Aorta (tissue), 5 donors: ENCODE measurements around the gene NIN. TPM values are rescaled to one million over a fixed set of nuclear protein-coding genes. Genes with fewer than 3 reads are reported as not detected.
A peak's percentile ranks its signal among the peaks of the same experiment; 100 is the strongest.

Experiments
- ATAC-seq: fragments of 200-7000 bp; cut with Tn5 transposase; one replicate; pipeline ENCODE4 v1.9.1; 2022; ENCODE audit warnings: moderate library complexity; ENCODE audit not compliant: low FRiP score
- DNase-seq, 2 donors: peaks; one replicate each; pipeline ENCODE4 v3.0.0-alpha.2; 2020
- H3K27ac ChIP-seq, 2 donors: one replicate each; pipeline ENCODE4 v1.5.1; 2013; ENCODE audit warnings: low read length in 2 of 2, mild to moderate bottlenecking in 2 of 2, moderate library complexity in 2 of 2, control low read depth in 1 of 2, inconsistent platforms in 1 of 2, low read depth in 1 of 2
- H3K27me3 ChIP-seq, 2 donors: one replicate each; pipeline ENCODE4 v1.6.1; 2013; ENCODE audit warnings: control low read depth in 1 of 2, low read length in 1 of 2, mild to moderate bottlenecking in 1 of 2, moderate library complexity in 1 of 2; ENCODE audit not compliant: insufficient read depth in 2 of 2, control insufficient read depth in 1 of 2
- H3K36me3 ChIP-seq, 2 donors: one replicate each; pipeline ENCODE4 v1.6.1; 2013; ENCODE audit warnings: control low read depth in 1 of 2, low read length in 1 of 2, mild to moderate bottlenecking in 1 of 2; ENCODE audit not compliant: insufficient read depth in 2 of 2, control insufficient read depth in 1 of 2
- H3K4me1 ChIP-seq, 2 donors: one replicate each; pipeline ENCODE4 v1.6.1; 2013; ENCODE audit warnings: low read length in 2 of 2, control low read depth in 1 of 2, mild to moderate bottlenecking in 1 of 2, moderate library complexity in 1 of 2; ENCODE audit not compliant: insufficient read depth in 2 of 2, control insufficient read depth in 1 of 2
- H3K4me3 ChIP-seq, 2 donors: one replicate each; pipeline ENCODE4 v1.5.1; 2013; ENCODE audit warnings: low read length in 2 of 2, control low read depth in 1 of 2, mild to moderate bottlenecking in 1 of 2
- H3K9me3 ChIP-seq: one replicate; pipeline ENCODE4 v1.6.1; 2013; ENCODE audit warnings: mild to moderate bottlenecking, low read length; ENCODE audit not compliant: control insufficient read depth
- WGBS, 2 donors: extraction: QIAGEN DNeasy Blood & Tissue Kit; methylation state at CpG; one replicate each; pipeline ENCODE4 v1.1.7; 2013; 5-methylcytosine and 5-hydroxymethylcytosine counted together
- intact Hi-C, 2 donors: fragments of 100-400 bp; cut with DNase I; formaldehyde crosslinking; loops; one replicate each; pipeline versions ENCODE4 v1.14.2 to v1.15.0; 2022
- polyA plus RNA-seq, 2 donors: library from polyadenylated mRNA; stranded (reverse); fragments of 200-250 nt; gene quantifications; one replicate each; pipeline ENCODE4 v1.2.3, GENCODE V29; 2013
- total RNA-seq, 2 donors: library from RNA; stranded (reverse); fragmentation: NEBNext Ultra II Directional; extraction: Animal tissue kit (Norgen Biotek cat#: 25700); gene quantifications; one replicate each; pipeline ENCODE4 v1.2.1, GENCODE V29; 2021
- donor health status: healthy with polysubstance abuse.
- donor health status: Bipolar disorder and iron deficiency.
- donor health status: DM: no; HTN: no; CAD: no.
- donor health status: DM: no; HTN: no; CAD: no.
- donor health status: DM: yes; HTN: yes; CAD: no.

Gene NIN
- total and polyA plus RNA-seq, 4 donors = 7.7 to 57.7 (median 31.2) TPM

DNA sequence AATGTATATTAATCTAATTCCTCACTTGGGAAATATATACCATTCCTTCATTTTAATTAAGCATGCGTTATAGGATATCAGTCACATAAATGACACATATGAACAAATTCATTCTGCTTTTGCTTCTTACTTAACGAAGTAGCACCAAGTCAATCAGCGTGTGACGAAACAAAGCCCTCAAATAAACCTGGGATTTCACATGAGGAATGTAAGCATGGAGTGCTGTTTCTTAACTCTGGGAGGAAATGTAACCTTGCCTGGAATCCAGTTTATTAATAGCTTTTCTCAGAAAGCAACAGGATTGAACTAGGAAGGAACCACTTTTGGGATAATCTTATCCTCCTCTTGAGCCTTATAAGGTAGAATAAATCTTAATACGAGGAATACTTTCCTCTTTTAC, 72.0 kb downstream of the NIN start:
- Histone ChIP-seq H3K4me1 (peaks cover 0 to 2% of the 10 kb centered on the region in 2 donors), H3K27me3 (no peaks in the 10 kb centered on the region), H3K9me3 (no peaks in the 10 kb centered on the region), H3K27ac (no peak overlapping the region), H3K36me3 (peaks cover 6 to 13% of the 10 kb centered on the region in 2 donors), H3K4me3 (no peak overlapping the region)
- intact Hi-C loops = no loop called here
- WGBS, 2 donors = 17 to 25% methylated on average over 5 of the region's 5 CpGs
- peak; percentile 42 for ATAC-seq
- no peak for DNase-seq

DNA sequence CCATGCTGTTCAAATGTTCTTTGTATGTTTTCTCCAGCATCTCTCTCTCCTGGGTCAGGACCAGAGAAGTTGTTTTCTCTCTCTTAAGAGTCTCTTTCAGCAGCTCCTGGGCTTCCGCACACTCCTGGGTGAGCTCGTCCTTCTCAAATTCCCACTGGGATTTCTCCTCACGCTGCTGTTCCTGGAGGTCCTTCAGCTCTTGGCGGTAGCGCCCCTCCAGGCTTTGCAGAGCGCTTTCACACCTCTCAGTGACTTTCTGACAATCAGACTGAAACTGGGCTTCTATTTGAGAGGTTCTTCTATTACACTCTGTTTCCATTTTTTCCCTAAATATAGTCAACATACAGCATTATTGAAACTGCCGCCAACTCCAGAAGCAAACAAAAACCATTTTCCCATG, 72.7 kb downstream of the NIN start:
- peak overlapping the region in 1 of 2 donors; percentile 41 for H3K4me3 ChIP-seq
- intact Hi-C loops = no loop called here
- no peaks in the 10 kb centered on the region for H3K27me3 ChIP-seq
- H3K9me3 ChIP-seq = no peaks in the 10 kb centered on the region
- peaks cover 0 to 2% of the 10 kb centered on the region in 2 donors for H3K4me1 ChIP-seq
- H3K27ac ChIP-seq = peak overlapping the region; percentile 20 to 88
- no peak for DNase-seq
- H3K36me3 ChIP-seq = peaks cover 4 to 13% of the 10 kb centered on the region in 2 donors
- no peak for ATAC-seq
- 18 to 38% methylated on average over 7 of the region's 7 CpGs for WGBS, 2 donors

DNA sequence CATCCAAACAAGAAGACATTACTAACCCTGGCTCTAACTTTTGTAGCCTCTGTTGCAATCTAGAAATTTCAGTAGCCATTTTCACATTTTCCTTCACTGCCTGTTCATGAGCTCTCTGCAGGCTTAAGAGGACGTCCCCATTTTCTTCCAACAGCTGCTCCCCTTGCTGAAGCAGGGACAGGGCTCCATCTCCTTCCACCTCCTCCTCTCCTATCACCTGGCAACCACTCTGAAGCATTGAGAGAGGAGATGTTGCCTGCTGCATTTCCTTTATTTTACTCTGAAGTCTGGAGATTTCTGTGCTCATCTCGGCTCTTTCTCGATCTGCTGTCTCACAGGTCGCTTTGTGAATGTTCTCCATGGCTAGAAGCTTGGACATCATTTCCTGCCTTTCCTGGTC, 73.3 kb downstream of the NIN start:
- Histone ChIP-seq H3K27ac (peak overlapping the region; percentile 20 to 88), H3K4me1 (peaks cover 0 to 2% of the 10 kb centered on the region in 2 donors), H3K9me3 (no peaks in the 10 kb centered on the region), H3K27me3 (no peaks in the 10 kb centered on the region), H3K36me3 (peaks cover 4 to 10% of the 10 kb centered on the region in 2 donors), H3K4me3 (no peak overlapping the region)
- DNase-seq (no peak), ATAC-seq (no peak)
- intact Hi-C loops = loop anchor here in 1 of 2 donors (2.0 kb wide), 1 partner anchor 17 kb away; no protein-coding TSS in a partner anchor
- 62 to 74% methylated on average over 4 of the region's 4 CpGs for WGBS, 2 donors

DNA sequence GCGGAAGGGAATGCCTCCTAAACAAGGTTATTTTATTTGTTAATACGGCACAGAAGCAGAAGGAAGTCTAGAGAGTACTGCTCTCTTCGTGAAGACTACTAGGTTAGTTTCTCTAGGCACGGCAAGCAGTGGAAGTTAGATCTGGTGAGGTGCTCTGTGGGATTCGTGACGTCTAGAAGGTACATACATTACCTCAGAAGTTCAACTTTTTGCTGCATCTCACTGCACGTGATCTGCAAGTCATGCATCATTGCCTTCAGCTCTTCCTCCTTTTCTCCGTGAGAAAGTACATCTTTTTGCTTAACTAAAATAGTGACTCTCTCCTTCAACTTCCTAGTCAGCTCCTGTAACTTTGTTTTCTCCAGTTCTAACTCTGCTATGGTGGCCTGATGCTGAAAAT, 74.7 kb downstream of the NIN start:
- Histone ChIP-seq H3K27ac (no peak overlapping the region), H3K36me3 (peaks cover 0 to 7% of the 10 kb centered on the region in 2 donors), H3K9me3 (no peaks in the 10 kb centered on the region), H3K4me1 (peaks cover 0 to 2% of the 10 kb centered on the region in 2 donors), H3K4me3 (no peak overlapping the region), H3K27me3 (no peaks in the 10 kb centered on the region)
- 82 to 94% methylated on average over 8 of the region's 8 CpGs for WGBS, 2 donors
- ATAC-seq (no peak), DNase-seq (no peak)
- intact Hi-C loops = loop anchor here in 1 of 2 donors (2.0 kb wide), 1 partner anchor 19 kb away; no protein-coding TSS in a partner anchor

DNA sequence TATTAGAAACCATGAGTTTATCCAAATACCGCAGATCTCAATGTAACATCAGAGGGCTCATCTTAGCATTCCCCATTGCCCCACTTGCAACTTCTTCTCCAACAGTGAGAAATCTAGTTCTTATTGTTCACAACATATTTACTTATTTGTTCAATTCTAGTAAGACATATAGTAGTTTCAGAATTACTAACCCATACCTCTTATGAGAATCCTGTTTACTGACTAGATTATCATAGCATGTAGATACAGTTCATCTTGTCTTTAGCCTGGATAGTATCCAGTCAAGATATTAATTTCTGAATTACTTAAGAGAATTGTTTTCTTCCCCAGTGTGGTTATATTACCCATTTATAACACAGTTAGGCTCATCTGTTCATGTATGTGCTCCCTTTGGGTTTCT, 80.6 kb downstream of the NIN start:
- no peaks in the 10 kb centered on the region for H3K9me3 ChIP-seq
- peaks cover 0 to 2% of the 10 kb centered on the region in 2 donors for H3K4me1 ChIP-seq
- DNase-seq (no peak), ATAC-seq (no peak)
- intact Hi-C loops = no loop called here
- 96 to 99% methylated on average over 1 of the region's 1 CpG for WGBS, 2 donors
- H3K4me3 ChIP-seq = no peak overlapping the region
- H3K27ac ChIP-seq = no peak overlapping the region
- H3K36me3 ChIP-seq = peaks cover 2 to 9% of the 10 kb centered on the region in 2 donors
- H3K27me3 ChIP-seq = no peaks in the 10 kb centered on the region

DNA sequence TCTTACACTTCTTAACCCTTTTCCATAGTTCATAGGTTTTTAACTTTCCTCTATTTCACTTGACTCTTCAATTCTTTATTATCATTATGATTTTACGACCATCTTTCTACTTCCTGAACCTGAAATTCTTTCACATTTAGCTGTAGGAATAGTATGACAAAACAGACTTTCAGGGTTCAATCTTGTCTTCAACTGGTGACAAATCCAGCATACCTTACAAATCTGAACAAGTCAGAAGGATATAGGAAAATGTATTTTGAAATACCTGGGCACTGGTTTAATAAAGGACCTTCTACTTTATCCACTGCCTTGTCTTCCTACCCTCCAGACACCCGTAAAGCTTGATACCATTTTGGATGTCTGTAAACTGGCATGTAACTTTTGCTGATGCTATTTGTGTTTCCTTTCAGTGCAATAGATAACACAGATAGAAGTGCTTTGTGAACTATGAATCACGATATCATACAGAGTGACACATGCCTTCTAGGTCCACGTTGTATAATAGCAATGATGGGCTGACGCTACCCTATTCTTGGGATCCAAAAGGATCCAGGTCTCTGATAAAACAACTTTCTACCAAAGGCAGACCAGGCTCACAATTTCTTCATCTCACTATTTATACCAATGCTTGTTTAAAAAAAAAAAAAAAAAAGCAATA, 85.4 kb downstream of the NIN start:
- H3K36me3 ChIP-seq = peaks cover 2 to 11% of the 10 kb centered on the region in 2 donors
- intact Hi-C loops = no loop called here
- no peak overlapping the region for H3K27ac ChIP-seq
- DNase-seq (no peak), ATAC-seq (no peak)
- no peaks in the 10 kb centered on the region for H3K9me3 ChIP-seq
- H3K4me1 ChIP-seq = peaks cover 2% of the 10 kb centered on the region in 2 donors
- WGBS, 2 donors = 90 to 91% methylated on average over 5 of the region's 5 CpGs
- no peak overlapping the region for H3K4me3 ChIP-seq
- no peaks in the 10 kb centered on the region for H3K27me3 ChIP-seq

DNA sequence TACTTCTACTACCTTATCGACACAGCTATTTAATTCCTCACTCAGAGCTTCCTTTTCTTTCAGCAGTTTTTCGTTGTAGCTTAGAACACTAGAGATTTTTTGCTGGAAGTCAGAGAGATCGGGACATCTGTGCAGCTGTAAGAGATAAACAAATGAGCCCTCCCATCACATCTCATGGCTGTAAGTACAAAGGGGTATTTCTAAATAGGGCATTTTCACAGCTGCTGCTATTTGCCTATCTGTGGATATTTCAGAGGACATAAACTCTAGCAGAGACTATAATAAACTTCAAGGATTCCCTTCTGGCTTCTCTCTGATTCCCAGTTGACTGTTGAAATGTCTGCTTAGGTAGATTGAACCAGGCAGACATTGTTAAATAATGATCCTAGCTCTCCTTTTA, 86.7 kb downstream of the NIN start:
- H3K36me3 ChIP-seq = peaks cover 2 to 11% of the 10 kb centered on the region in 2 donors
- WGBS, 2 donors = 86 to 89% methylated on average over 3 of the region's 3 CpGs
- no peak for ATAC-seq

DNA sequence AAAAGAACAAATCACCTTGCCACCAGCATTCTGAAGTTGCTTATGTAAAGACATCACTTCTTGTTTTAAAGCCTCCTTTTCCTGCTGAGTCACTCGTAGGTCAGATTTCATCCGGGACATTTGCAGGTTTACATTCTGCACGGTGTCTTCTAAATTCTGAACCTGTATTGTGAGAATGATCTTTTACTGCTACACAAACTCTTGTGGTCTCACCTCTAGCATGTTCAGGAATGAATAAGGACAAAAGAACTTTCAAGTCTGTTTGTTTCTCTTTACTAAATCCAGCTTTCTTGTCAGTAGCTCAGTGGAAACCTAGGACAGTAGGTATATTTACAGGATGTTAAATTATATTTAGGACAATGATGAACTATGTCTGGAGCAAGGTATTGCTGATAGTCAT, 89.4 kb downstream of the NIN start:
- Histone ChIP-seq H3K27ac (no peak overlapping the region), H3K9me3 (no peaks in the 10 kb centered on the region), H3K4me3 (no peak overlapping the region), H3K36me3 (peaks cover 4% of the 10 kb centered on the region in 2 donors), H3K4me1 (peaks cover 0 to 6% of the 10 kb centered on the region in 2 donors), H3K27me3 (no peaks in the 10 kb centered on the region)
- DNase-seq (no peak), ATAC-seq (no peak)
- intact Hi-C loops = no loop called here
- WGBS, 2 donors = 65 to 68% methylated on average over 3 of the region's 3 CpGs

More for the DNA sequence above, 86.7 kb downstream of the NIN start:
- intact Hi-C loops = no loop called here
- Histone ChIP-seq H3K4me1 (peaks cover 2 to 5% of the 10 kb centered on the region in 2 donors), H3K27me3 (no peaks in the 10 kb centered on the region), H3K27ac (no peak overlapping the region), H3K9me3 (no peaks in the 10 kb centered on the region), H3K4me3 (no peak overlapping the region)
- no peak for DNase-seq

DNA sequence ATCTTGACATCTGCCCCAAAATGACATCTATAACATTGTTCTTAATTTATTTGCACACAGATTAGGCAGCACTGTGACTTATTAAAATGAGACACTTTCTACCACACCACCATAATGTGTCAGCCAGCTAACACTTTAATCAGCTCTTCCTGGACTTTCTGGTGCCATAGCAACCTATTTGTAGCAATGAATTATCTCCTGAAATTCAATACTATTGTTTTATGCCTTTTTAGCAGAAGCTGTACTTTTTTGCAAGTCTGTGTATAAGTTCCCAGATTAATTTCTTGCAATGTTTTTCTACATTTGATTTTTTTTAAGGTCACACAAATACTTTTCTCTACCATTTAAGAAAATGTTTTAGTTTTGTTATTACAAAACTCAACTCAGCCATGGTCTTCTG, 90.1 kb downstream of the NIN start:
- Histone ChIP-seq H3K27me3 (no peaks in the 10 kb centered on the region), H3K27ac (no peak overlapping the region), H3K9me3 (no peaks in the 10 kb centered on the region), H3K4me1 (peaks cover 0 to 6% of the 10 kb centered on the region in 2 donors), H3K4me3 (no peak overlapping the region), H3K36me3 (peaks cover 4% of the 10 kb centered on the region in 2 donors)
- DNase-seq (no peak), ATAC-seq (no peak)
- intact Hi-C loops = no loop called here
